CD4-positive, alpha-beta T cell treated with Interleukin-1 beta for 1 hour (primary cell): ENCODE results near the gene AGFG2.
"Not testable (repeated sequence)": the region's sequence is repeated elsewhere in the genome, so short reads cannot be mapped to it uniquely, and the experiment has no call there.

Experiments used
- DNase-seq, 2 donors: peaks; one replicate each; pipeline ENCODE4 v3.0.0-alpha.2; 2020 to 2022

Gene AGFG2

DNA sequence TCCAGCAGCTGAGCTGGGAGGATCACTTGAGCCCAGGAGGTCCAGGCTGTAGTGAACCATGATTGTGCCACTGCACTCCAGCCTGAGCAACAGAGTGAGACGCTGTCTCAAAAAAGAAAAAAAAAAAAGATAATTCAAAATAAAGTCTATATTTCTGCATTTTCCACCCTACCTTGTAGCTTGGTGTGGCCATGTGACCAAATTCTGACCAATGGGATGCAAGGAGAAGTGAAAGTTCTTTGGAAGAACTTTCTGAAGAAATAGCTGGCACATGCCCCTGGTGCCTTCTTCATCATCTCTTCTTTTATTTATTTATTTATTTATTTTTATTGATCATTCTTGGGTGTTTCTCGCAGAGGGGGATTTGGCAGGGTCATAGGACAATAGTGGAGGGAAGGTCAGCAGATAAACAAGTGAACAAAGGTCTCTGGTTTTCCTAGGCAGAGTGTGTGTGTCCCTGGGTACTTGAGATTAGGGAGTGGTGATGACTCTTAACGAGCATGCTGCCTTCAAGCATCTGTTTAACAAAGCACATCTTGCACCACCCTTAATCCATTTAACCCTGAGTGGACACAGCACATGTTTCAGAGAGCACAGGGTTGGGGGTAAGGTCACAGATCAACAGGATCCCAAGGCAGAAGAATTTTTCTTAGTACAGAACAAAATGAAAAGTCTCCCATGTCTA, 17.0 kb upstream of the AGFG2 start:
- peak in 1 of 2 donors; percentile 7 for DNase-seq

DNA sequence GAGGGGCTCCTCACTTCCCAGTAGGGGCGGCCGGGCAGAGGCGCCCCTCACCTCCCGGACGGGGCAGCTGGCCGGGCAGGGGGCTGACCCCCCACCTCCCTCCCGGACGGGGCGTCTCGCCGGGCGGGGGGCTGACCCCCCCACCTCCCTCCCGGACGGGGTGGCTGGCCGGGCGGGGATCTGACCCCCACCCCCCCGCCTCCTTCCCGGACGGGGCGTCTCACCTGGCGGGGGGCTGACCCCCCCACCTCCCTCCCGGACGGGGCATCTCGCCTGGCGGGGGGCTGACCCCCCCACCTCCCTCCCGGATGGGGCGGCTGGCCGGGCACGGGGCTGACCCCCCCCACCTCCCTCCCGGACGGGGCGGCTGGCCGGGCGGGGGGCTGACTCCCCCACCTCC, 15.8 kb upstream of the AGFG2 start:
- DNase-seq, result not testable (repeated sequence)

DNA sequence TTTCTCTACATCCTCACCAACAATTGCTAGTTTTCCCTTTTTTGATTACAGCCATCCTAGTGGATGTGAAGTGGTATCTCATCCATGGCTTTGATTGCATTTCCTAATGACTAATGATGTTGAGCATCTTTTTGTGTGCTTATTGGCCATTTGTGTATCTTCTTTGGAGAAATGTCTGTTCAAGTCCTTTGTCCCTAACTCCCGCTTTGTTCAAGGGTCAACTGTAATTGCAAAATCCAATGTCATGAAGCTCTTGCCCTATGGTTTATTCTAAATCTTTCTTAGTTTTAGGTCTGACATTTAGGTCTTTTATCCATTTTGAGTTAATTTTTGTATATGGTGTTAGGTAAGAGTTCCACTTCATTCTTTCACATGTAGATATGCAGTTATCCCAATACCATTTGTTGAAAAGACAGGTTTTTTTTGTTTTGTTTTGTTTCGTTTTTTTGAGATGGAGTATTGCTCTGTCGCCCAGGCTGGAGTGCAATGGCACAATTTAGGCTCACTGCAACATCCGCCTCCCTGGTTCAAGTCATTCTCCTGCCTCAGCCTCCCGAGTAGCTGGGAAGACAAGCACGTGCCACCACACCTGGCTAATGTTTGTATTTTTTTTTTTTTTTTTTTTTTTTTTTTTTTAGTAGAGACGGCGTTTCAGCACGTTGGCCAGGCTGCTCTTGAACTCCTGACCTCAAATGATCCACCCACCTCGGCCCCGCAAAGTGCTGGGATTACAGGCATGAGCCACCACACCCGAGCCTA, 10.7 kb upstream of the AGFG2 start:
- DNase-seq, result not testable (repeated sequence)

DNA sequence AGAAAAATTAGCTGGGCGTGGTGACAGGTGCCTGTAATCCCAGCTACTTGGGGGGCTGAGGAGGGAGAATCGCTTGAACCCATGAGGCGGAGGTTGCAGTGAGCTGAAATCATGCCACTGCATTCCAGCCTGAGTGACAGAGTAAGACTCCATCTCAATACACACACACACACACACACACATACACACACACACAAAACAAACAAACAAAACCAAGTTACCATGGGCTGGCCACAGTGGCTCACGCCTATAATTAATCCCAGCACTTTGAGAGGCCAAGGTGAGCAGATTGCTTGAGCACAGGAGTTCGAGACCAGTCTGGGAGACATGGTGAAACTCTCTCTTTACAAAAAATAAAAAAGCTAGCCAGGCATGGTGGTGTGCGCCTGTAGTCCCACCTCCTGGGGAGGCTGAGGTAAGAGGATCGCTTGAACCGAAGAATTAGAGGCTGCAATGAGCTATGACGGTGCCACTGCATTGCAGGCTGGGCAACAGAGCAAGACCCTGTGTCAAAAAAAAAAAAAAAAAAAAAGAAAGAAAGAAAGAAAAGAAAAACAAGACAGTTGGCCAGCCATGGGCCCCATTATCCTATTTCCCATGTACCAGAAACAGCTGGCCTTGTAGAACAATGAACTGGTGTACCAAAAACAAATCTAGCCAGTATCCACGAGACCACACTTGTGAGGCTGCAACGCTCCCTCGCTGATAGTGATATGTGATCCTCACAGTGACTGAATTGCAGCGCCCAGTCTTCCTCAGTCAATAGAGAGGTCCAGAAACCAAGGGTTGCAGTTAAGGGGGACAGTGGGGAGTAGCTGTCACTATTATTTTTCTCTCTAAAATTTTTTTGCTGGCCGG, 6.6 kb upstream of the AGFG2 start:
- DNase-seq, result no peak

DNA sequence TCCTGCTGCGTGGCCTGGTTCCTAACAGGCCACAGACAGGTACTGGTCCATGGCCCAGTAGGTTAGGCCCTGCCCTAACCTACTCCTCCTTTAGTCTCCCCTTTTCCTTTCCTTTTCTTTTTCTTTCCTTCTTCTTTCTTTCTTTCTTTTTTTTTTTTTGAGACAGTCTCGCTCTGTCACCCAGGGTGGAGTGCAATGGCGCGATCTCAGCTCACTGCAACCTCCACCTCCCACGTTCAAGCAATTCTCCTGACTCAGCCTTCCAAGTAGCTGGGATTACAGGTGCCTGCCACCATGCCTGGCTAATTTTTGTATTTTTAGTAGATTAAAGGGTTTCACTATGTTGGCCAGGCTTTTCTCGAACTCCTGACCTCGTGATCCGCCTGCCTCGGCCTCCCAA, 3.0 kb upstream of the AGFG2 start:
- DNase-seq, result not testable (repeated sequence)

DNA sequence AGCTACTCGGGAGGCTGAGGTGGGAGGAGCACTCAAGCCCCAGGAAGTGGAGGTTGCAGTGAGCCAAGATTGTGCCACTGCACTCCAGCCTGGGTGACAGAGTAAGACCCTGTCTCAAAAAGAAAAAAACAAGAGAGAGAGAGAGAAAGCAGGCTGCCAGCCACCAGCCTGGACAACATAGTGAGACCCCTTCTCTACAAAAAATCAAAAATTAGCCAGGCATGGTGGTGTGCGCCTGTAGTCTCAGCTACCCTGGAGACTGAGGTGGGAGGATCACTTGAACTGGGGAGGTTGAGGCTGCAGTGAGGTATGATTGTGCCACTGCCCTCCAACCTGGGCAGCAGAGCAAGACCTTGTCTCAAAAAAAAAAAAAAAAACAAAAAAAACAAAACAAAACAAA, 2.3 kb upstream of the AGFG2 start:
- DNase-seq, result not testable (repeated sequence)

DNA sequence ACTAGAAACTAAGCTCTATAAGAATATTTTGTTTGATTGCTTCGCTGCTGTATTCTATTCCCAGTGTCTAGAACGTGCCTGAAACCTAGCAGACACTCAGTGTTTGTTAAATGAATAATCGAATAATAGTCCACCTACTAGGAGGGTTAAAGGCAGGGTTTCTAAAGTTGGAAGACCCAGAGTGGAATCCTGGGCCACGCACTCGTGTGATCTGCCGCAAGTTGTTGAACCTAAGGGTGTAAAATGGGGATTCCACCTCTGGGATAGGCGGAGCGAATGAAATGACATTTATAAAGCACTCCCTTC, 702 bp upstream of the AGFG2 start:
- DNase-seq, result no peak

DNA sequence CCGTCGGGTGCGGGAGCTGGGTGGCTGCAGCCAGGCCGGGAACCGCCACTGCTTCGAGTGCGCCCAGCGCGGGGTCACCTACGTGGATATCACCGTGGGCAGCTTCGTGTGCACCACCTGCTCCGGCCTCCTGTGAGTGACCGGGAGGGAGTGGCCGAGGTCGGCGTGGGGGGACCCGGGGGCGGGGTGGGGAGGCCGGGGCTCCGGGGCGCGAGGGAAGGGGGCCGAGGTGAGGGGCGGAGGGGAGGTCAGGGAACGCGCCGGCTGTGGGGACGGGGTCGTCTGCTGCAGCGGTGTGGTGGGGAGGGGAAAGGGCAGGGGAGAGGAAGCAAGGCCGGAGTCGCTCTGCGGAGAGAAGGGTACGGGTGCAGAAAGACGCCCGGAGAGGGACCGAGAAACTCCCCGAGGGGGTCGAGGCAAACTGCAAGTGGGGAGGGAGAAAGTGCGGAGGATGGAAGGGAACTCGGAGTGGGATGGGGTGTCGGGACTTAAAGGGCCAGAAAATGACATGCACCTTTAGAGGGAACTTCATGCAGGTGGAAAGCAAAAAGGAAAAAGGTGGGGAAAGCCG, 518 bp downstream of the AGFG2 start:
- no peak for DNase-seq

DNA sequence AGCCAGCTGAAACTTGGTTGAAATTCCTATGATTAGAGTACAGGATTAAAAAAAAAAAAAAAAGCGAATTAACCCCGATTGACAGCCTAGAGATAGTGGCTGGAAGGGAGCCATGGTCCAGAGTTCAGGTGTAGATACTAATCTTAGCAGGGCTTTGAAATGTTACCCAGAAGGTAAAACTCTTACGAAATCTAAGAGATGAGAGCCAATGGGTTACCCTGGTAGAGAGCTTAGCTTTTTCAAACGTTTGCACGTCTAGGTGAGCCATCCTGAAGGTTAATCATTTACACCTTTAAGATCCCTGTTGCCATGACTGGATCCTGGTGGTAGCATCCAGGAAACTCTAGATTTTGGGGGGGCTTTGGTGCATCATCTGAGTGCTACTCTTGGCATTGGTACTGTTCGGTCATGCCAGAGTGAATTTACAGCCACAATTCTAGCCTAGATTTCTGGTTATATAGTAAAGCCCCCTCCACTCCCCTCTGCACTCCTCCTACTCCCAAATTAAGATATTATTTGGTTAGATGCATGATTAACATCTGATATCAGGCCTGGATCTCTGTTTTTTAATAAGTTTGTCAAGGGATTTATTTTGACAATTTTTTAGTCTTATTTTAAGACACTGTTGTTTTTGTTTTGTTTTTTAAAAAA, 1.2 kb downstream of the AGFG2 start:
- no peak for DNase-seq

DNA sequence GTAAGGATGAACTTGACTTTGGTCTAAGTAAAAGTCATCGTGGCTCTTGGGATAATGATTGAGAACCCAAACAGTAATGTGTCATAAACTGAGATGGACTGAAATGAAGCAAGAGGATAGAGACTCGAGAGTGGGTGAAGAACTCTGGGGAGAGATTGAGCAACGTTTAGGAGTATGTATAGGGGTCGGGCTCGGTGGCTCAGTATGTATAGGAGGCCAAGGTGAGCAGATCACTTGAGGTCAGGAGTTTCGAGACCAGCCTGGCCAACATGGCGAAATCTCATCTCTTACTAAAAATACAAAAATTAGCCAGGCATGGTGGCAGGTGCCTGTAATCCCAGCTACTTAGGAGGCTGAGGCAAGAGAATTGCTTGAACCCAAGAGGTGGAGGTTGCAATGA, 2.3 kb downstream of the AGFG2 start:
- not testable (repeated sequence) for DNase-seq

DNA sequence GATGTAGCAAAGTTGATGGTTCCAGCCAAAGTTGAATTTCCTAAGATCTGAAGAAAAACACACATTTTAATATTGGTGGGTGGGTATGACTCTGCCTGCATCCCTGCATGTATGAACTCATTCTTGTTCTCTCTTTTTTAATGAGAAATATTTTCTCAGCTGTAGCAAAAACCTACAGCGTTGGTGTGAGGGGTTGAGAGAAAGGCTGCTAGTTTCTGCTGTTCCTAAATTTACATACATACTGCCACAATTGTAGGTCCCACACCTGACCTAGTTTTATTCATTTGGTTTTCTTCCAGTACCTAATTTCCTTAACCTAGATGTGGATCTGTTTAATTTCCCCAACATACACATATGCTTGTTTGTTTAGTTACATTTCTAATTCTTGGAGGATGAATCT, 4.6 kb downstream of the AGFG2 start:
- DNase-seq, result no peak

DNA sequence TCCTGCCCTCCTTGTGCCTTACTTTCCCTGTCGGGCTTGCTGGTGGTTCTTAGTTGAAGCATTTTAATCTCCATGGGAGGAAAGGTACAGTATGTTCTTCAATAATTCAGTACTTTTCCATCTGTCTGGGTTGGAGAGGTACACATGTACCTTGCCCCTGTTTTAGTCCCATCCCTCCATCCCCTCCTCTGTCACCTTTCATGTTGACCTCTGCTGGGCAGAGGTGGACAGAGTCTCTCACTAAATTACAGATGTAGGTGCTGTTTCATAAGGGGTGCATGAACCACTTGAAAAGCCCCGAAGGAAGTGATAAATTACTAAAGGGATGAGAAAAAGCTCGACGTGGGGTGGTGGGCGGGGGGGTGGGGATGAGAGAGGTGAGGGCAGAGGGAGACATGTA, 5.4 kb downstream of the AGFG2 start:
- no peak for DNase-seq

DNA sequence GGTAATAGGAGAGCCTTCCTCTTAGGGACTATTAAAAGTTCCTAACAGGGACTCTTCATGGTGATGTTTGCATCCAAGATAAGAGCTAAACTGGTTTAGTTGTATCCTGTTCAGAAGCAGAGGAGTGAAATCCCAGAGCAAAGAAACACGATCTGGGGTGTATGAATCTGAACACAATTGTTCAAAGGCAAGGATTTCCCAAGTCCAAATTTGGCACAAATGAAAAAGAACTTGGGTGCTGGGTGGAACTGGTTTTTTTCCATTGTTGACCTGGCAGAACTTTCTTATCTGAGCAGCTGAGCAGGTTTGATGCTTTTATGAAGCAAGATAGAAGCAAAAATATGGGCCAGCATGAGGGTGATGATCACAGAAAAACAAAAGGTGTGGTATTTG, 6.0 kb downstream of the AGFG2 start:
- DNase-seq, result no peak

DNA sequence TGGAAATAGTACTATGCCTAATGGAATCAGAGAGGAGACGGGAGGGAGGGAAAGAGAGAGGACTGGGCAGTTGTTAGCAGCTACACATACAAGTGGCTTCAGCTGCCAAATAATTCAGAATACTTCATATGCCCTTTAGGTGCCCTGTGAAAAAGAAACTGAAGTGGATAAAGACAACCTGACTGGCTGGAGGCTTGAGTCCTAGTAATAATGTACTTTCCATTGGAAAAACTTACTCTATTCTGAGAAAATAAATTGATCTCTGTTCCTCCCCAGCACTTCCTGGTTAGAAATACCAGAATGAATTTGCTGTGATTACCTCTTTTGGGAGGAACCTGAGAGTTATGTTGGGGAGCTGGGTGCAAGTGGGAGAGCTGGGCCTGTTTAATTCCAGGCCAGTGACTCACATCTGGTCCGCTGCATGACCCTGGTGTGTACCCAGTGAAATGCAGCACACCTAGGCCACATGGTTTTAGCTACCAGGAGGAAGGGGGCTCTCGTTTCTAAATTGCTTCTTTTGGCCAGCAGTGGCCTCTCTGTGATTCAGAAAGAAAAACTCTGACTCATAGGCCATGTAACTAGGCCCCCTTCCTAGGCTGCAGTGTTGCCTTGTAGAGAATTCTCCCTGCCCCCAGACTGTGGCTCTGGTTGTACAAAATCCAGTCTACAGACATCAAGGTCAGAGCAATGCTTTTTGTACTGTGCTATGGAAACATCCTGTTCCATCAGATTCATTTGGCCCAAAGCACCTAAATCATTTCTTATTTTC, 6.5 kb downstream of the AGFG2 start:
- DNase-seq, result peak in 1 of 2 donors; percentile 11

DNA sequence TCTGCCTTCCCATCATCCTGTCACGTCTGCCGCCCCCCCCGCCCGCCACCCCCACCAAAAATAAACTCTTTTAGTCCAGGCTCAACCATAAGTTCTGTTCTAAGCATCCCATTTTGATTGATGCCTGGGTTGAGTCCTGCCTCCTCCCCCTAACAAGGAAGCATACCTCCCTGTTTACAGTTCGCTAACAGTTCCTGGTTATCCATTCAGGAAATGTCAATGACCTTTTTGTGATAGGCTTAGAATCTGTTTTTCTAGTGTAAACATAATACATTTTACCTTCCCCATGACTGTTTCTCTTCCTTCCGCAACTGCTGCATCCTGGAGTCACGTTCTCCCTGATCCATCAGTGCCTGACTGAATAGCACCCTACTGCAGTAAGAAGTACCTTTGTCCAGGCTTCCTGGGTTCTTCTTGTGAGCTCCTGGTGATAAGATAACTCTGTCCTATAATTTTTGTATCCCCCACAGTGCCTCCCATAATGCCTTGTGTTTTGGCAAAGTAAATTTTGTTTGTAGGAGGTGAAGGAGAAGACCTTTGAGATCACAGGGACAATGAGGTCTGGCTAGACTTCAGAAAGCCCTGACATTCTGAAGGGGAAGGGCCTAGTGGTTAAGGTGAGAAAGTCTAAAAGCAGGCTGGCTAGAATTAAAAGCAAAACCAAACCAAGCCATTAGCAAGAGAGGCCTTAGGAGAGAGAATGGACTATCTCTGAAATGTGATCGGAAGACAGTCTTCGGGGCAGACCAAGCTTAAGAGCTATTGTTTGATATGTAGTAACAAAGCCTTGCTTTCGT, 7.3 kb downstream of the AGFG2 start:
- DNase-seq, result peak in 1 of 2 donors; percentile 68

DNA sequence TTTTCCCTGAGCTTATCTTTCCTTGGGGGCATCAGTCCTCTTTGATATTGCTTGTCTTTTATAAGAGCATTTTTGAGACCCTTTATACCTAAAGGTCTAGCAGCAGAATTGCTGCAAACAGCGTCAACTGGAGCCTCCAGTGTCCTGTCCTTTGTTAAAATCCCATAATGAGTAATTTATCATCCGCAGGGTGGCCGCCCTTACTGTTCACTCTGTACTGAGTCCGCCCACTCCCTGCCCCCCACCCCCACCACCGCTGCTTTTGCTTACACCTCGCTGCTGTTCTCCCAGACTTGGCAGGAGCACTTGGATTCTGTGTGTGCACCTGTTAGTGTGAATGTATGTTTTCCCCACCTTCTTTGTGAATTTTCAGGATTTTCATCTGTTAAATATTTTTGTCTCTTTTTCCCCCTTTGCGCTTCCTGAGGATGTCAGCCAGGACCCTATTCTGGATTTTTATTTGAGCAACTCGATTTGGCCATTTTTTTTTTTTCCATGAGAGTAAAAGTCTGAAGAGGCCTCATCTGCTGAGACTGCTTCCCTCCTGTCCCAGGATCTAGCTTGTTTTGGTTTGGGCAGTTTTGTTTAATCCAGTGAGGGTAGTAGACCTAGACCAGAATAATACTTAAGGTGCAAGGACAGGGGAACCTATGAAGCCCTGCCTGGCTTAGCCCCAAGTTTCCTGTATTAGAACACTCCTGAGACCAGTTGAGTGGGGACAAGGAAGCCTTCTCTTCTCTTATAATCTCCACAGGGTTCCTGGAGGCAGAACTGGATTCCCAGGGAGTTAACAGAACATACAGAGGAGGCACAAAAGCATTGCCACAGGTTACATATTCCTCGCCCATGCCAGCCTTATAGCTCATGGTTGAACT, 8.2 kb downstream of the AGFG2 start:
- no peak for DNase-seq

DNA sequence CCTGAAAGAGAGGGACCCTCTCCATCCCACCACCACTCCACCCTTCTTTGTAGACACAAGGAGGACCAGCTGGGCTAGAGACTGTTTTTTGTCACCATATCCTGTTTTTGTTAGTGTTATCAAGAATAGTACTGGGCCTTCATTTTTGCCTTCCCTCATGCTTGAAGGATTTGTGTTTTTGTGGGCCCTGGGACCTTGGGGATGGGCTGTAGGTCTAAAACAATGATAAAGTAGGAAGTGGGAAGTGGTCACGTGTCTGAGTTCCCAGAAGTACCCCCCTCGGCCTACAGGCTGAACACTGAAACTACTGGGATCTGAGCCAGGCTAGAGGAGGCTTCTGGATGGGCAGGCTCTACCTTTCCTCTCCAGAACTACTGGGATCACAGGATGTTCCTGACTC, 8.9 kb downstream of the AGFG2 start:
- no peak for DNase-seq

DNA sequence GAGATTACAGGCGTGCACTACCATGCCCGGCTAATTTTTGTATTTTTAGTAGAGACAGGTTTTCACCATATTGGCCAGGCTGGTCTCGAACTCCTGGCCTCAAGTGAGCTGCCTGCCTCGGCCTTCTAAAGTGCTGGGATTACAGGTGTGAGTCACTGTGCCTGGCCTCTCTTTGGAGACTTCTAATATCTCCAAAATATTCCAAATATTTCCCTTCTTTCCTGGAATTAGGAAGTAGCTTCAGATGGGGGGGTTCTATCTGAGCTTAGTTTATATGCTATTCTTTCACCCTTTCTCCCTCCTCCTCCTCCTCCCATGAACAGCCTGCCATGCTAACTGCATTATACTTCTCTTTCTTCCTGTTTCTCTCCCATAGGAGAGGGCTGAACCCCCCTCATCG, 9.4 kb downstream of the AGFG2 start:
- not testable (repeated sequence) for DNase-seq

DNA sequence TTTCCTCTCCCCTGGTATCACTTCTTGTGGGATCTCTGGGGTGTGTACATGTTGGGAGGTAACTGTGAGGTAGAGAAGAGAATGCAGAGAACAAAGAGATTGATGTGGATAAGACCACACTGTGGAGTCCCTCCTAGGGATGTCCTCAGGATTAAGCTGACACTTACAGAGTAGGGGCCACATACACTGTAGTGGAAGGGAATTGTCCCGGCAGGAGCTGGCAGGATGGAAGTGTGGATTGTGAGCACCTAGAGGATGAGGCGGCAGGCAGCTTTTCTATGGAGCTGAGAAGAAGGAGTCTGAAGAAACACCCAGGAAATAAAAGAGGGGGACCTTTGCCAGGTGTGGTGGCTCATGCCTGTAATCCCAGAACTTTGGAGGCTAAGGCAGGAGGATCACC, 13.5 kb downstream of the AGFG2 start:
- no peak for DNase-seq

DNA sequence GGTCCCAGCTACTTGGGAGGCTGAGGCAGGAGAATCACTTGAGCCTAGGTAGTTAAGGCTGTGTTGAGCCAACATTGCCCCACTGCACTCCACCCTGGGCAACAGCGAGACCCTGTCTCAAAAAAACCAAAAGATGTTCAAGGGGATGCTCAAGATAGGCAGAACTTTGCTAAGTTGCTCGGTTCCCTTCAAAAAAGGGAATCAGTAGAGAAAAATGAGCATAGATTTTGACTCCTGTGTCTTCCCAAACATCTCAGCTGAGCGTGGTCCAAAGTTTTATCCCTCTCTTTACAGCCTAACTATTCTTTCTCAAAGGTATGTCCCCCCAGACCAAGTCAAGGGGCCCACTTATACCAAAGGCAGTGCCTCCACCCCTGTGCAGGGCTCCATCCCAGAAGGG, 14.0 kb downstream of the AGFG2 start:
- DNase-seq, result no peak
